OCI-LY1 (cell line): ENCODE results near the gene GALNT9.

Source experiments
- EZH2 ChIP-seq: fragments of 200-600 bp; sonication (generic), shearing (Covaris generic); IDR thresholded peaks from 2 replicates; pipeline ENCODE4 v1.8.0; 2017; ENCODE audit warnings: borderline replicate concordance, mixed run types, mild to moderate bottlenecking, antibody characterized with exemption, low read length, moderate library complexity, mixed read lengths
- TF ChIP-seq, protein P1 (sequence below): fragments of 200-600 bp; sonication (generic), shearing (Covaris generic); IDR thresholded peaks from 2 replicates; pipeline ENCODE4 v1.5.1; 2017; ENCODE audit warnings: mild to moderate bottlenecking, antibody characterized with exemption, low read length, moderate library complexity, mixed read lengths

DNA sequence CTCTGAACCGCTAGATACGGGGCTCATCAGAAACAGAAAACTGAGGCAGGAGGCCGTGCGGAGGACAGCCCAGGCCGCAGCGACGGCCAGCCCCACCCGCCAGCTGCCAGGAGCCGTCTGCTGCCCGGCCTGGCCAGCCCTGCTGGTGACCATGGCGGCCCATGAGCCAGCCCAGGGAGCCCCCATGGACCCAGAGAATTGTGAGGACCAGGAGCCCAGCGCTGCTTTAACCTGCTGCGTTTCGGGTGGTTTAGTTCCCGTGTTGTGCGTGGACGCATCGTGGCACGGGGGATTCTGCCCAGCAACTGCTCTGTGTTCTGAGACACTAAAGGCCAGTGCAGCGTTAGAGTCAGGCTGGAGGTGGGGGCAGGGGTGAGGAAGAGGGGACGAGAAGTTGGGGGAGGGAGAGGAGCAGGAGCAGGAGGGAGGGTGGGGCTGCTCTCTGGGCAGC lies 140.9 kb downstream of the GALNT9 start:
- TF ChIP-seq, protein P1, sequence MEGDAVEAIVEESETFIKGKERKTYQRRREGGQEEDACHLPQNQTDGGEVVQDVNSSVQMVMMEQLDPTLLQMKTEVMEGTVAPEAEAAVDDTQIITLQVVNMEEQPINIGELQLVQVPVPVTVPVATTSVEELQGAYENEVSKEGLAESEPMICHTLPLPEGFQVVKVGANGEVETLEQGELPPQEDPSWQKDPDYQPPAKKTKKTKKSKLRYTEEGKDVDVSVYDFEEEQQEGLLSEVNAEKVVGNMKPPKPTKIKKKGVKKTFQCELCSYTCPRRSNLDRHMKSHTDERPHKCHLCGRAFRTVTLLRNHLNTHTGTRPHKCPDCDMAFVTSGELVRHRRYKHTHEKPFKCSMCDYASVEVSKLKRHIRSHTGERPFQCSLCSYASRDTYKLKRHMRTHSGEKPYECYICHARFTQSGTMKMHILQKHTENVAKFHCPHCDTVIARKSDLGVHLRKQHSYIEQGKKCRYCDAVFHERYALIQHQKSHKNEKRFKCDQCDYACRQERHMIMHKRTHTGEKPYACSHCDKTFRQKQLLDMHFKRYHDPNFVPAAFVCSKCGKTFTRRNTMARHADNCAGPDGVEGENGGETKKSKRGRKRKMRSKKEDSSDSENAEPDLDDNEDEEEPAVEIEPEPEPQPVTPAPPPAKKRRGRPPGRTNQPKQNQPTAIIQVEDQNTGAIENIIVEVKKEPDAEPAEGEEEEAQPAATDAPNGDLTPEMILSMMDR, result no peak
- TF ChIP-seq EZH2, result no peak
